Pancreas (tissue), 10 donors: ENCODE results near the gene CTSW. TPM values are rescaled to one million over a fixed set of nuclear protein-coding genes. Genes with fewer than 3 reads are reported as not detected.

Experiments
- ATAC-seq, 4 donors: fragments of 200-7000 bp; cut with Tn5 transposase; one replicate each; pipeline versions ENCODE4 v1.8.0 to v1.9.1; 2020; ENCODE audit warnings: mild to moderate bottlenecking in 4 of 4, moderate library complexity in 4 of 4
- DNase-seq, 6 donors: peaks; one replicate each; pipeline ENCODE4 v3.0.0-alpha.2; 2020
- FAIRE-seq: peaks from 2 replicates; lab custom pipeline; 2012; peaks lifted over from hg19 to GRCh38; lab: Jason Lieb, UNC
- H3K27ac ChIP-seq, 4 donors: fragments of 200-600 bp; sonication (generic); 1 replicate in 3 of 4; 2 replicates in 1 of 4; pipeline versions ENCODE4 v1.5.0 to v1.8.0; 2020
- H3K27me3 ChIP-seq, 4 donors: fragments of 200-600 bp; one replicate each; pipeline ENCODE4 v1.8.0; 2021
- H3K36me3 ChIP-seq, 3 donors: fragments of 200-600 bp; sonication (generic) in 1 of 3; one replicate each; pipeline versions ENCODE4 v1.5.0 to v1.8.0; 2020 to 2021
- H3K4me1 ChIP-seq, 3 donors: fragments of 200-600 bp; one replicate each; pipeline ENCODE4 v1.8.0; 2021
- H3K4me3 ChIP-seq, 4 donors: fragments of 200-600 bp; sonication (generic) in 2 of 4; one replicate each; pipeline versions ENCODE4 v1.5.0 to v1.8.0; 2020 to 2021
- H3K9me3 ChIP-seq, 4 donors: fragments of 200-600 bp; one replicate each; pipeline ENCODE4 v1.8.0; 2021
- CTCF ChIP-seq, 4 donors: fragments of 200-600 bp; sonication (generic) in 3 of 4; IDR thresholded peaks; one replicate each; pipeline versions ENCODE4 v1.5.0 to v1.8.0; 2021; ENCODE audit warnings: antibody characterized with exemption in 4 of 4
- WGBS, 2 donors: extraction: QIAGEN DNeasy Blood & Tissue Kit; methylation state at CpG; one replicate each; pipeline ENCODE4 v1.1.7; 2013; 5-methylcytosine and 5-hydroxymethylcytosine counted together
- intact Hi-C, 3 donors: fragments of 100-400 bp; cut with DNase I; formaldehyde crosslinking; loops; one replicate each; pipeline versions ENCODE4 v1.11.1 to v1.14.2; 2022
- polyA plus RNA-seq, 2 donors: library from polyadenylated mRNA; stranded (reverse); fragments of 200-250 nt; gene quantifications; one replicate each; pipeline ENCODE4 v1.2.3, GENCODE V29; 2013
- total RNA-seq, 6 donors: library from RNA; stranded (reverse); fragmentation: NEBNext Ultra II Directional in 4 of 6; extraction: Animal tissue kit (Norgen Biotek cat#: 25700) in 4 of 6; gene quantifications; one replicate each; pipeline versions ENCODE4 v1.2.1 to v1.2.4, GENCODE V29; 2021 to 2023
- donor health status: healthy with polysubstance abuse.
- donor health status: DM: no; HTN: no; CAD: no; lungs with moderate emphysema.
- donor health status: DM: no; HTN: no; CAD: no.
- donor health status: control.
- donor health status: control.
- donor health status: Bipolar disorder and iron deficiency.
- donor health status: DM: yes; HTN: yes; CAD: no.
- donor health status: DM: no; HTN: no; CAD: no.
- donor health status: DM: no; HTN: no; CAD: no.
- donor health status: DM: yes; HTN: yes; CAD: no.

The CTSW gene
- total and polyA plus RNA-seq, 8 donors, result 0.14 to 0.72 (median 0.46) TPM; not detected in 1

GRCh38 chr11:65894034-65894591 is 14.5 kb downstream of the CTSW start:
- DNase-seq, result peak in 1 of 6 donors; percentile 62
- 75 to 87% methylated on average over 16 of the region's 16 CpGs for WGBS, 2 donors
- peaks cover 0 to 24% (median 11%) of the 10 kb centered on the region in 3 donors for H3K4me1 ChIP-seq

GRCh38 chr11:65895482-65895981 is 15.9 kb downstream of the CTSW start:
- Histone ChIP-seq H3K4me3 (no peak overlapping the region), H3K27me3 (no peaks in the 10 kb centered on the region), H3K4me1 (peaks cover 8 to 19% (median 8%) of the 10 kb centered on the region in 3 donors), H3K27ac (no peak overlapping the region), H3K9me3 (no peaks in the 10 kb centered on the region), H3K36me3 (no peaks in the 10 kb centered on the region)
- ATAC-seq (no peak), DNase-seq (no peak), FAIRE-seq (no peak)
- no peak for TF ChIP-seq CTCF (IDR thresholded peaks at IDR 0.05)
- 77 to 91% methylated on average over 5 of the region's 5 CpGs for WGBS, 2 donors
- intact Hi-C loops, result no loop called here

More at GRCh38 chr11:65894034-65894591, 14.5 kb downstream of the CTSW start:
- no peaks in the 10 kb centered on the region for H3K36me3 ChIP-seq
- H3K4me3 ChIP-seq, result no peak overlapping the region
- no peaks in the 10 kb centered on the region for H3K9me3 ChIP-seq
- H3K27ac ChIP-seq, result peak overlapping the region in 2 of 4 donors; percentile 54 to 55
- no peak for FAIRE-seq
- ATAC-seq, result no peak
- TF ChIP-seq CTCF (IDR thresholded peaks at IDR 0.05), result no peak
- no peaks in the 10 kb centered on the region for H3K27me3 ChIP-seq
- intact Hi-C loops, result no loop called here

- WGBS, 2 donors, result 79 to 85% methylated on average over 14 of the region's 14 CpGs
- Histone ChIP-seq H3K4me1 (peaks cover 4 to 17% (median 8%) of the 10 kb centered on the region in 3 donors), H3K27ac (no peak overlapping the region), H3K36me3 (no peaks in the 10 kb centered on the region), H3K4me3 (no peak overlapping the region), H3K27me3 (no peaks in the 10 kb centered on the region), H3K9me3 (no peaks in the 10 kb centered on the region)
- DNase-seq, result no peak
- ATAC-seq, result no peak
- FAIRE-seq, result no peak
- intact Hi-C loops, result no loop called here
- TF ChIP-seq CTCF (IDR thresholded peaks at IDR 0.05), result no peak
Observed at GRCh38 chr11:65896034-65896999, 16.7 kb downstream of the CTSW start.

GRCh38 chr11:65897020-65897471 is 17.4 kb downstream of the CTSW start:
- no peak overlapping the region for H3K4me3 ChIP-seq
- intact Hi-C loops, result no loop called here
- no peak for TF ChIP-seq CTCF (IDR thresholded peaks at IDR 0.05)
- no peaks in the 10 kb centered on the region for H3K27me3 ChIP-seq
- no peaks in the 10 kb centered on the region for H3K36me3 ChIP-seq
- H3K4me1 ChIP-seq, result peaks cover 0 to 9% (median 8%) of the 10 kb centered on the region in 3 donors
- no peak overlapping the region for H3K27ac ChIP-seq
- FAIRE-seq (no peak), ATAC-seq (no peak), DNase-seq (no peak)
- H3K9me3 ChIP-seq, result no peaks in the 10 kb centered on the region
- 80 to 89% methylated on average over 4 of the region's 4 CpGs for WGBS, 2 donors
